Measurements from ENCODE around the gene RPN2. TPM values are rescaled to one million over a fixed set of nuclear protein-coding genes. Genes with fewer than 3 reads are reported as not detected.
A peak's percentile ranks its signal among the peaks of the same experiment; 100 is the strongest.

Gene RPN2
- total and polyA plus RNA-seq, 7 donors = 66.4 to 131 (median 94.9) TPM

- H3K27ac ChIP-seq = peak overlapping the region; percentile 32
These were observed 61.4 kb downstream of the RPN2 start for GRCh38 chr20:37240337-37241067.

DNA sequence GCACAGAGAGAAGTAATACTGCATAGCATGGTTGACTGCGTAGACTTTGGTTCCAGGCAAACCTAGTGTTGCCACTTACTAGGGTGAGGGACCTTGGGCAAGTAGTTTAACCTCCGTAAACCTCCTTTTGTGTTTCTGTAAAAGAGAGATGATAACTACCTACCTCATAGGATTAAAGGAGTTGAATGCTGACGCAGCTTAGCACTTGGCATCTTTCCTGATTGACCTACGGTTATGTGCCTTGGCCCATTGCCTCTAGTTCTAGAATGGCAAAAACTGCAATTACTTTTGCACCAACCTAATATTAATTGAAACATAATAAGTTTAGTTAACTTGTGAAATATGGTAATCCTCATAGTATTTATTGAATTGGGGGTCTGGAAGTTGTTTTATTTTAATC is 63.4 kb downstream of the RPN2 start:
- Histone ChIP-seq H3K4me3 (no peak overlapping the region), H3K9me3 (no peaks in the 10 kb centered on the region), H3K4me1 (peaks cover 50% of the 10 kb centered on the region), H3K27me3 (ENCODE audit: insufficient read depth in 3 of 3, low read length in 2 of 3) (no peaks in the 10 kb centered on the region), H3K36me3 (ENCODE audit: insufficient read depth in 1 of 2, low read depth in 1 of 2) (peaks cover 12 to 59% of the 10 kb centered on the region in 2 donors), H3K27ac (no peak overlapping the region)
- no peak for TF ChIP-seq CTCF (IDR thresholded peaks at IDR 0.05)
- DNase-seq = no peak
- intact Hi-C loops (cut with DNase I) = loop anchor here in 1 of 2 donors (5.0 kb wide), 1 partner anchor 45 kb away; no protein-coding TSS in a partner anchor
- WGBS, 3 donors = 67 to 81% (median 68%) methylated on average over 4 of the region's 4 CpGs
- ATAC-seq = no peak

More at GRCh38 chr20:37240337-37241067, 61.4 kb downstream of the RPN2 start:
- Histone ChIP-seq H3K27me3 (ENCODE audit: insufficient read depth in 3 of 3, low read length in 2 of 3) (no peaks in the 10 kb centered on the region), H3K9me3 (no peaks in the 10 kb centered on the region), H3K4me3 (no peak overlapping the region), H3K4me1 (peaks cover 50% of the 10 kb centered on the region), H3K36me3 (ENCODE audit: insufficient read depth in 1 of 2, low read depth in 1 of 2) (peaks cover 20 to 79% of the 10 kb centered on the region in 2 donors)
- intact Hi-C loops (cut with DNase I) = loop anchor here in 1 of 2 donors (5.0 kb wide), 1 partner anchor 43 kb away; no protein-coding TSS in a partner anchor
- DNase-seq (no peak), ATAC-seq (peak in 1 of 4 donors; percentile 53)
- TF ChIP-seq CTCF (IDR thresholded peaks at IDR 0.05) = no peak
- 48 to 78% (median 54%) methylated on average over 3 of the region's 3 CpGs for WGBS, 3 donors

- intact Hi-C loops (cut with DNase I) = loop anchor here in 1 of 2 donors (5.0 kb wide), 1 partner anchor 46 kb away; no protein-coding TSS in a partner anchor
- Histone ChIP-seq H3K27ac (peak overlapping the region; percentile 26), H3K36me3 (ENCODE audit: insufficient read depth in 1 of 2, low read depth in 1 of 2) (peaks cover 10 to 51% of the 10 kb centered on the region in 2 donors), H3K27me3 (ENCODE audit: insufficient read depth in 3 of 3, low read length in 2 of 3) (no peaks in the 10 kb centered on the region), H3K9me3 (no peaks in the 10 kb centered on the region), H3K4me1 (peaks cover 47% of the 10 kb centered on the region), H3K4me3 (no peak overlapping the region)
- ATAC-seq (peak; percentile 19 to 37 (median 28)), DNase-seq (no peak)
- WGBS, 3 donors = 80 to 86% (median 81%) methylated on average over 15 to 16 of the region's 16 CpGs
- no peak for TF ChIP-seq CTCF (IDR thresholded peaks at IDR 0.05)
These were observed 64.2 kb downstream of the RPN2 start for GRCh38 chr20:37243076-37243936.

DNA sequence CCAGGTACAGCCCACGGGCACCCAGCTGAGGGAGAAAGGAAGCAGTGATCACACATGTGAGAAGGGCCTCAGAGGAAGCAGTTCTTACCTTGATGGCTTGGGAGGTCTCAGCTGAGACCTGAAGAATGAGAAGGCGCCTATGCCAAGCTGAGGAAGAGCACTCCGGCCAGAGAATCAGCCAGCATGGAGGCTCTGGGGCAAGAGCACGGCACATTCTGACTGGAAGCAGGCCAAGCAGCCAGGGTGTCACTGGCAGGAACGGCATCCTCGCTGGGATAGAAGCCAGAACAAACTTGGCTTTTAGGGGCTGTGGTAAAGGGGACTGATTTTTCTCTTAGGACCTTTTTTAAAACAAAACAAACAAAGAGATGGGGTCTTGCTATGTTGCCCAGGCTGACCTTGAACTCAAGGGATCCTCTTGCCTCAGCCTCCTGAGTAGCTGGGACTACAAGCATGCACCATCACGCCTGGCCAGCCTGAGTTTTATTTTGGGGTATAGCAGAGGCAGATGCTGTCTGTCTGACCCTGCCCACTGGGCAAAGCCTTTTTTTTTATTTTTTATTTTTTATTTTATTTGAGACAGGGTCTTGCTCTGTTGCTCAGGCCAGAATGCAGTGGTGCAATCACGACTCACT is 64.9 kb downstream of the RPN2 start:
- H3K36me3 ChIP-seq (ENCODE audit: insufficient read depth in 1 of 2, low read depth in 1 of 2) = peaks cover 5 to 43% of the 10 kb centered on the region in 2 donors
- no peaks in the 10 kb centered on the region for H3K27me3 ChIP-seq (ENCODE audit: insufficient read depth in 3 of 3, low read length in 2 of 3)
- peaks cover 39% of the 10 kb centered on the region for H3K4me1 ChIP-seq
- no peak overlapping the region for H3K4me3 ChIP-seq
- intact Hi-C loops (cut with DNase I) = loop anchor here in 1 of 2 donors (5.0 kb wide), 1 partner anchor 47 kb away; no protein-coding TSS in a partner anchor
- no peak for TF ChIP-seq CTCF (IDR thresholded peaks at IDR 0.05)
- peak; percentile 54 to 84 (median 72) for ATAC-seq
- peak; percentile 47 to 79 for DNase-seq
- no peaks in the 10 kb centered on the region for H3K9me3 ChIP-seq
- WGBS, 3 donors = 30 to 48% (median 31%) methylated on average over 8 of the region's 8 CpGs
- peak overlapping the region; percentile 26 for H3K27ac ChIP-seq
